Activated T-helper 1 cell treated with anti-CD3 and anti-CD28 coated beads, Interleukin-12 subunit alpha, Interleukin-12 subunit beta, Interleukin-2, Interleukin-4 antibody, amounts not matched to agents 30 ng/mL and 10 ng/mL and 1 ng/mL, durations not matched to agents 14 hours and 24 hours and 36 hours (primary cell): ENCODE data around the gene URI1. TPM values are rescaled to one million over a fixed set of nuclear protein-coding genes. Genes with fewer than 3 reads are reported as not detected.

Experiments used
- DNase-seq: peaks from one replicate; pipeline ENCODE4 v3.0.0; 2021; ENCODE audit warnings: low spot score
- H3K27ac Mint-ChIP-seq: one replicate; pipeline ENCODE4 v1.8.0; 2021; ENCODE audit warnings: mild to moderate bottlenecking, mixed read lengths
- H3K27me3 Mint-ChIP-seq: one replicate; pipeline ENCODE4 v1.8.0; 2022; ENCODE audit warnings: mild to moderate bottlenecking, moderate library complexity, mixed read lengths; ENCODE audit not compliant: insufficient read depth
- H3K36me3 Mint-ChIP-seq: one replicate; pipeline ENCODE4 v1.8.0; 2021; ENCODE audit warnings: low read depth, mixed read lengths
- H3K4me1 Mint-ChIP-seq: one replicate; pipeline ENCODE4 v1.8.0; 2021; ENCODE audit warnings: low read depth, mixed read lengths
- H3K4me3 Mint-ChIP-seq: one replicate; pipeline ENCODE4 v1.8.0; 2021; ENCODE audit warnings: mild to moderate bottlenecking, moderate library complexity, mixed read lengths
- H3K9me3 Mint-ChIP-seq: one replicate; pipeline ENCODE4 v1.8.0; 2021; ENCODE audit warnings: mixed read lengths
- intact Hi-C: fragments of 100-400 bp; cut with micrococcal nuclease; formaldehyde crosslinking; loops from one replicate; pipeline ENCODE4 v1.15.1; 2024
- total RNA-seq: library from RNA; stranded (reverse); gene quantifications from 2 replicates; pipeline ENCODE4 v1.2.3, GENCODE V29; 2022

The URI1 gene
- total RNA-seq, 1 donor from 2014 or later = 62.9 TPM

GRCh38 chr19:30044273-30045248, 102.5 kb downstream of the URI1 start:
- intact Hi-C loops = no loop called here
- Mint-ChIP-seq H3K27me3 (no peaks in the 10 kb centered on the region), H3K27ac (no peak overlapping the region), H3K9me3 (no peaks in the 10 kb centered on the region), H3K4me1 (no peaks in the 10 kb centered on the region), H3K4me3 (no peak overlapping the region), H3K36me3 (peaks cover 7% of the 10 kb centered on the region)
- DNase-seq = no peak

GRCh38 chr19:30046522-30046921, 104.5 kb downstream of the URI1 start:
- intact Hi-C loops = no loop called here
- H3K27me3 Mint-ChIP-seq = peaks cover 2% of the 10 kb centered on the region
- H3K27ac Mint-ChIP-seq = no peak overlapping the region
- no peak overlapping the region for H3K4me3 Mint-ChIP-seq
- peaks cover 3% of the 10 kb centered on the region for H3K36me3 Mint-ChIP-seq
- H3K4me1 Mint-ChIP-seq = no peaks in the 10 kb centered on the region
- no peaks in the 10 kb centered on the region for H3K9me3 Mint-ChIP-seq
- DNase-seq = no peak

GRCh38 chr19:30047432-30047831, 105.4 kb downstream of the URI1 start:
- no peak overlapping the region for H3K4me3 Mint-ChIP-seq
- H3K27me3 Mint-ChIP-seq = peaks cover 2% of the 10 kb centered on the region

GRCh38 chr19:30049226-30049625, 107.2 kb downstream of the URI1 start:
- no peaks in the 10 kb centered on the region for H3K4me1 Mint-ChIP-seq

More at GRCh38 chr19:30047432-30047831, 105.4 kb downstream of the URI1 start:
- intact Hi-C loops = no loop called here
- no peak for DNase-seq
- no peak overlapping the region for H3K27ac Mint-ChIP-seq
- no peaks in the 10 kb centered on the region for H3K4me1 Mint-ChIP-seq
- H3K36me3 Mint-ChIP-seq = peaks cover 3% of the 10 kb centered on the region
- H3K9me3 Mint-ChIP-seq = no peaks in the 10 kb centered on the region

GRCh38 chr19:30049846-30050667, 108.0 kb downstream of the URI1 start:
- Mint-ChIP-seq H3K4me1 (no peaks in the 10 kb centered on the region), H3K27me3 (peaks cover 2% of the 10 kb centered on the region), H3K36me3 (no peaks in the 10 kb centered on the region), H3K27ac (no peak overlapping the region), H3K4me3 (no peak overlapping the region), H3K9me3 (no peaks in the 10 kb centered on the region)
- intact Hi-C loops = no loop called here
- no peak for DNase-seq

More at GRCh38 chr19:30049226-30049625, 107.2 kb downstream of the URI1 start:
- Mint-ChIP-seq H3K4me3 (no peak overlapping the region), H3K9me3 (no peaks in the 10 kb centered on the region), H3K27me3 (peaks cover 2% of the 10 kb centered on the region), H3K36me3 (no peaks in the 10 kb centered on the region), H3K27ac (no peak overlapping the region)
- no peak for DNase-seq
- intact Hi-C loops = no loop called here

- intact Hi-C loops = no loop called here
- Mint-ChIP-seq H3K27ac (no peak overlapping the region), H3K36me3 (no peaks in the 10 kb centered on the region), H3K4me3 (no peak overlapping the region), H3K4me1 (no peaks in the 10 kb centered on the region), H3K9me3 (no peaks in the 10 kb centered on the region), H3K27me3 (peaks cover 2% of the 10 kb centered on the region)
- DNase-seq = no peak
These were observed 110.4 kb downstream of the URI1 start for GRCh38 chr19:30052122-30053075.

GRCh38 chr19:30053558-30053957, 111.5 kb downstream of the URI1 start:
- DNase-seq = no peak
- Mint-ChIP-seq H3K36me3 (no peaks in the 10 kb centered on the region), H3K4me3 (no peak overlapping the region), H3K27me3 (peaks cover 2% of the 10 kb centered on the region), H3K27ac (no peak overlapping the region), H3K4me1 (no peaks in the 10 kb centered on the region), H3K9me3 (no peaks in the 10 kb centered on the region)
- intact Hi-C loops = no loop called here

- Mint-ChIP-seq H3K4me3 (no peak overlapping the region), H3K4me1 (no peaks in the 10 kb centered on the region)
These were observed 112.2 kb downstream of the URI1 start for GRCh38 chr19:30054210-30054609.

GRCh38 chr19:30056580-30056979, 114.5 kb downstream of the URI1 start:
- H3K27me3 Mint-ChIP-seq = peaks cover under 1% of the 10 kb centered on the region

More at GRCh38 chr19:30054210-30054609, 112.2 kb downstream of the URI1 start:
- DNase-seq = no peak
- Mint-ChIP-seq H3K36me3 (no peaks in the 10 kb centered on the region), H3K9me3 (no peaks in the 10 kb centered on the region), H3K27ac (no peak overlapping the region), H3K27me3 (peaks cover 2% of the 10 kb centered on the region)
- intact Hi-C loops = no loop called here

GRCh38 chr19:30059741-30060457, 117.9 kb downstream of the URI1 start:
- Mint-ChIP-seq H3K27ac (no peak overlapping the region), H3K4me3 (no peak overlapping the region), H3K4me1 (no peaks in the 10 kb centered on the region), H3K27me3 (no peaks in the 10 kb centered on the region), H3K9me3 (no peaks in the 10 kb centered on the region), H3K36me3 (no peaks in the 10 kb centered on the region)
- intact Hi-C loops = no loop called here
- no peak for DNase-seq

More at GRCh38 chr19:30056580-30056979, 114.5 kb downstream of the URI1 start:
- no peaks in the 10 kb centered on the region for H3K9me3 Mint-ChIP-seq
- no peaks in the 10 kb centered on the region for H3K4me1 Mint-ChIP-seq
- H3K4me3 Mint-ChIP-seq = no peak overlapping the region
- no peak for DNase-seq
- H3K36me3 Mint-ChIP-seq = no peaks in the 10 kb centered on the region
- intact Hi-C loops = no loop called here
- no peak overlapping the region for H3K27ac Mint-ChIP-seq

- Mint-ChIP-seq H3K27ac (no peak overlapping the region), H3K4me1 (no peaks in the 10 kb centered on the region), H3K27me3 (no peaks in the 10 kb centered on the region), H3K9me3 (no peaks in the 10 kb centered on the region), H3K4me3 (no peak overlapping the region), H3K36me3 (no peaks in the 10 kb centered on the region)
- intact Hi-C loops = no loop called here
- DNase-seq = no peak
These were observed 118.6 kb downstream of the URI1 start for GRCh38 chr19:30060531-30061222.
